Stimulated activated CD4-positive, alpha-beta T cell treated with anti-CD3 and anti-CD28 coated beads, Interleukin-12 subunit alpha, Interleukin-12 subunit beta, amount 100 ng/mL, for 24 hours (primary cell): ENCODE results near the gene TOR3A.
"Not testable (repeated sequence)": the region's sequence is repeated elsewhere in the genome, so short reads cannot be mapped to it uniquely, and the experiment has no call there.

ENCODE experiments used
- DNase-seq, 2 experiments: peaks; one replicate each; pipeline ENCODE4 v3.0.0-alpha.2; 2020; ENCODE audit warnings: low read depth in 2 of 2

Gene TOR3A, protein sequence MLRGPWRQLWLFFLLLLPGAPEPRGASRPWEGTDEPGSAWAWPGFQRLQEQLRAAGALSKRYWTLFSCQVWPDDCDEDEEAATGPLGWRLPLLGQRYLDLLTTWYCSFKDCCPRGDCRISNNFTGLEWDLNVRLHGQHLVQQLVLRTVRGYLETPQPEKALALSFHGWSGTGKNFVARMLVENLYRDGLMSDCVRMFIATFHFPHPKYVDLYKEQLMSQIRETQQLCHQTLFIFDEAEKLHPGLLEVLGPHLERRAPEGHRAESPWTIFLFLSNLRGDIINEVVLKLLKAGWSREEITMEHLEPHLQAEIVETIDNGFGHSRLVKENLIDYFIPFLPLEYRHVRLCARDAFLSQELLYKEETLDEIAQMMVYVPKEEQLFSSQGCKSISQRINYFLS

DNA sequence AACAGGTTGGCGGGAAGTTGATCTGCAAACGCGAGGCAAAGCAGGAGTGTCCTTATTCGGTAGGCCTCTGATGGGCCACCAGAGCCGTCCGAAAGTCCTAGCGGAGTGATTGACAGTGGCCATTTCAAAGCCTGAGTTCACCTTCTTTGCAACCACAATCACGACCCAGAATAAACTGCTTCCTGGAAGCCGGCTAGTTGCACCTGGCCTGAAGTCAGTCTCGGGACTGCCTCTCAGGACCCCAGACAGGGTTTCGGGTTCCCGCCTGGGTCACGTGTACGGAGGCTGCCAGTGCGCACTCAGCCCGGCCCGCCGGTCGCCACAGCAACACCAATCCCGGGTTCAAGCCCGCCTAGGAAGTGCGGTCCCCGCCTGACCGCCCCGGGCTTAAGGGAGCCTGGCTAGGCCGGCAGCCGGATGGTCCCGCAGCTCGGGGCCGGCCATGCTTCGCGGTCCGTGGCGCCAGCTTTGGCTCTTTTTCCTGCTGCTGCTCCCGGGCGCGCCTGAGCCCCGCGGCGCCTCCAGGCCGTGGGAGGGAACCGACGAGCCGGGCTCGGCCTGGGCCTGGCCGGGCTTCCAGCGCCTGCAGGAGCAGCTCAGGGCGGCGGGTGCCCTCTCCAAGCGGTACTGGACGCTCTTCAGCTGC lies at the start of gene TOR3A:
Gene TOR3A, plus strand, starts transcription at position 384 of the 646 bp plus-strand sequence. Its CDS starts 59 bp downstream, at position 443.
- DNase-seq: peak; percentile 64 to 83

DNA sequence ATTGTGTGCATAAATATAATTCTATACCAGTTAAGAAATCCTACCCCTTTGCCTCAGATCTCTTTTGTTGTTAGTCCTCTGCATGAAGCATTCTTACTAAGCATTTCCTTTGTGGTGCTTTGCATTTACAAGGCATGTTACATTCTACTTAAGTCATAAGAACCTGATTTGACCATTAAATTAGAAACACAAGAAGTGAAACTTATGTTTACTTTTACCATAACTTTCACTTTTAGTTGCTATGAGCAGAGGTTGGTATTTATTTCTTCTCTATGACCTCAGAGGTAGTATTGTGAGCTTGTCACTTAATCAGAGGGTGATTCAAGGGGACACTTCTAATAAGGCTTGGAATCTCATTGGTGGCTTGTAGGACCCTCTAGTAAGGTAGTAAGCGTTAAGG lies 47.1 kb upstream of the TOR3A start:
- DNase-seq: no peak

DNA sequence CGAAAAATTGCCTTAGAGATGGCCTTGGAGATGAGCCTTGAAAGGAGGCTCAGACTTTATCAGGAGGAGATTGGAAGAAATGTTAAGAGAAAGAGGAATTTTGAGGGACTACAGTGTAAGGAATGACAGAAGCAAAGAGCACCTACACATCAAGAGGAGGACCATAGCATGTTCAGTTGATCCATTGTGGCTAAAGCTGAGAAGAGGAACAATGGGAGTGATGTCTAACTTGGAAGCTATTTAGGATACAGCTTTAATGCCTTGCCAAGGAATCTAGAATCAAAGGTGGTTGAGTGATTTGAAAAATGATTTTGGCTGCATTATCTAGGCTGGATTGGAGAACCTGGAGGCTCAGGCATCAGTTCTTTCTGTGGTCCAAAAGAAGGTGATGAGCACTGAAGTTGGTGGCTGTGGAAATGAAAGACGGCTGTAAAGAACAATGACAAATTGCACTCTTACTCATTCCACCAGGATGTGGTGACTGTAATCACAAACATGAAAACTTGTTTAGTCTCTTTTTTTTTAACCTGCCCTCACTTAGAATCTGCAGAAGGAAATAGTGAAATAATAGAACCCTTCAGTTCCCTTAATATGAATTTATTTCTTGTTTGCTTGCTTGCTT lies 44.9 kb upstream of the TOR3A start:
- no peak for DNase-seq

DNA sequence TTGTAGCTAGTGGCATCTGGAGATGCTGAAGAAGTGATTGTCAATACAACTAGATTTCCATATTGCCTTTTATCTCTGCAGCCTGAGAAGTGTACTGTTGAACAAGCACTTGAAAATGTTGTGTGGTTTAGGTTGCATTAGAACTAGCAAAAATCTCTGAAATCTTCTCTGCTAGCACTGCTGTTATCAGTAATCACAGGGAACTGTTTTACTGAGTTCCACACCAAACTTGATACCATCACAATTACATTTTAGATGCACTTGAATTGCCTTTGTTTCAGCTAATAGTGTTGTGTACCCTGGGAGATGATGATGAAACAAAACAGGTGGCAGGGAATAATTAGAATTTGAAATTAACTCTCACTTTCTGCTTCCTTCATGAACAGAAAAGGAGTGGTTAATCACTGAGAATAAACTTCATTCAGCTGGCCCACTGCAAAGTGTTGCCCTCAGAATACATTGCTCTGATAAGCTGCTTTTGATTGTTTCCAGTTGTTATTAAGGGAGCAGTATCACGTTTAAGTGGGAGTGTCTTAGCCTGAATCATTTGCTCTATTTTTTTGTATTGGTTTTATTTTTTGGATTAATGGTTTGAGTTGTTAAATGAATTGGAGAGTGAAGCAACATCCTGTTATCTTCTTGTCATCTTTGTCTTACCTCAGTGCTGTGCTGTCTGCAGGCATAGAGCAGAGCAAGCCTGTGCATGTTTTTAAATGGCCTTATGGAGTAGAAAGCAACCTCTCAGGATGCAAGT lies 43.2 kb upstream of the TOR3A start:
- no peak for DNase-seq

DNA sequence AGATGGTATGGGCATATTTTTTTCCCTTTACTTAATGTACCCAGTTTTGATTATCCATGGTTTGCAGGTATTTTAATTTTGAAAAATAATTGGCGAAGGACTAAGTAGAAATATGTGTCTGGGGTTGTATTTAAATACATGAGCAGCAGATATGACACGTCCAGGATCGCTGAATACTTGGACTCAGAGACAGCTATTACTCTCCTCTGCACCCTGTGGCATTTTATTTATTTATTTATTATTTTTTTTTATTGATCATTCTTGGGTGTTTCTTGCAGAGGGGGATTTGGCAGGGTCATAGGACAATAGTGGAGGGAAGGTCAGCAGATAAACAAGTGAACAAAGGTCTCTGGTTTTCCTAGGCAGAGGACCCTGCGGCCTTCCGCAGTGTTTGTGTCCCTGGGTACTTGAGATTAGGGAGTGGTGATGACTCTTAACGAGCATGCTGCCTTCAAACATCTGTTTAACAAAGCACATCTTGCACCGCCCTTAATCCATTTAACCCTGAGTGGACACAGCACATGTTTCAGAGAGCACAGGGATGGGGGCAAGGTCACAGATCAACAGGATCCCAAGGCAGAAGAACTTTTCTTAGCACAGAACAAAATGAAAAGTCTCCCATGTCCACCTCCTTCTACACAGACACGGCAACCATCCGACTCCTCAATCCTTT lies 42.2 kb upstream of the TOR3A start:
- not testable (repeated sequence) for DNase-seq

DNA sequence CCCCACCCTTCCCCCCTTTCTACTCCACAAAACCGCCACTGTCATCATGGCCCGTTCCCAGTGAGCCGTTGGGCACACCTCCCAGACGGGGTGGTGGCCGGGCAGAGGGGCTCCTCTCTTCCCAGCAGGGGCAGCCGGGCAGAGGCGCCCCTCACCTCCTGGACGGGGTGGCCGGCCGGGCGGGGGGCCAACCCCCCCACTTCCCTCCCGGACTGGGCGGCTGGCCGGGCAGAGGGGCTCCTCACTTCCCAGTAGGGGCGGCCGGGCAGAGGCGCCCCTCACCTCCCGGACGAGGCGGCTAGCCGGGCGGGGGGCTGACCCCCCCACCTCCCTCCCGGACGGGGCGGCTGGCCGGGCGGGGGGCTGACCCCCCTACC lies 41.7 kb upstream of the TOR3A start:
- not testable (repeated sequence) for DNase-seq

DNA sequence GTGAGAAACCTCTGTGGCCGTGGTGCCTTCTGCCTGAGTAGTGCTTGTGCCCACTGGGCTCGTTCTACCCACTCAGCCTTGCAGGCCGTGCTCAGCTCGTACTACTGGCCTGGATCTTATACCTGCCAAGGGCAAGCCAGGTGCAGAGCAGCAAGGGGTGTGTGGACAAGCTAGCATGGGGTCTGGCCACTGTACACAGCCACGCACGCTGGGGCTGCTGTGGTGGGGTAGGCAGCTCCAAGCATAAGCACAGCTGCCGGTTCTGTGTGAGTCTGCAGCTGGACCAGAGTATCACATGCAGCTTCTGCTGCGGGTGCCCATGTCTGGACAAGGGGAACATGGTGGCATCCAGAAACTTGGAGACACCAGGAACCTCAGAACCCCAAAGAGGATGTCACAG lies 39.8 kb upstream of the TOR3A start:
- DNase-seq: no peak

DNA sequence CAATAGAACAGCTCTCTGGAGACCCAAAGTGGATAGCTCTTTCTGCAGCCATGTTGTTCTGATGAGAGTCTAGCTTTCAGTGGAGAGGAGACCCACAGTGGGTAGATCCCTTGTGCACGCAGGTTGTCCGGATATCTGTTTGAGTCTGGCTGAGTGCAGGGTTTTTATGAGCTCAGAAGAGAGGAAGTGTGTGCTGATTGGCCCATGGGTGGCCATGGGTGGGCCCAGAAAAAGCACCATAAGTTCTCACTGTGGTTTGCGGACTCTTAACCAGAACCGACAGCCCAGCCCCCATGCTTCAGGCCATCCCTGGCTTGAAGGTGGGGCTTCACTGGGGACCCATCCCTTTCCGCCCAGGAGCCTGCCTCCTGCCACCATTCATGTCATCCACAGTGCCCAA lies 39.2 kb upstream of the TOR3A start:
- DNase-seq: no peak

DNA sequence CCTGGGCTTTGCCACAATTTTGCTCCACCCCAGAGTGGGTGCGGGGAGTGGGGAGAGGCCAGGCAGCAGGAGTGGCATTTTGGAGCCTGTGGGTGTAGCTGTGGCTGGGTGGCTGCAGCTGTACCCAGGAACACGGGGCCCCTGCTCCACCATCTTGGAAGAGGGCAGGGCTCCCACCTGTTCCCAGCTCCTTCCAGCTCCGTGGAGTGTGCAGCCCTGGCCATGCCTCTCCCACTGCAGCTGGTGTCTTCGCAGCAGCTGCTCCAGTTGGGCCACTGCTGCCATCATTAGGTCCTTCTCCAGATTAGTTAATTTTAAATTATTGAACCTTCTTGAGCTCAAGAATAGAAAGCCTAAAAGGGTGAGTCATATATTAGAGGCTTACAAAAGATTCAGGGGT lies 38.6 kb upstream of the TOR3A start:
- no peak for DNase-seq

DNA sequence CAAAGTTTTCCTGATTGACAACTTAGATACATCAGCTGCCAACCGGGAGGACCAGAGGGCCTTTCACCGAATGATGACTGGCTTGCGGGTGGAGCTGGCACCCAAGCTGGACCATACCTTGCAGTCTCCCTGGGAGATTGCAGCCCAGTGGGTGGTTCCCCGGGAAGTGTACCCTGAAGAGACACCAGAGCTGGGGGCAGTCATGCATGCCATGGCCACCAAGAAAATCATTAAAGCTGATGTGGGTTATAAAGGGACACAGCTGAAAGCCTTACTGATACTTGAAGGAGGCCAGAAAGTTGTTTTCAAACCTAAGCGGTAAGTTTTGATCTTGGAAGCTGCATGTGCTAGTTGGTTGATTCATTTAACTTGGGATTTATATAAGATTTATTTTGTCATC lies 38.0 kb upstream of the TOR3A start:
- DNase-seq: no peak

DNA sequence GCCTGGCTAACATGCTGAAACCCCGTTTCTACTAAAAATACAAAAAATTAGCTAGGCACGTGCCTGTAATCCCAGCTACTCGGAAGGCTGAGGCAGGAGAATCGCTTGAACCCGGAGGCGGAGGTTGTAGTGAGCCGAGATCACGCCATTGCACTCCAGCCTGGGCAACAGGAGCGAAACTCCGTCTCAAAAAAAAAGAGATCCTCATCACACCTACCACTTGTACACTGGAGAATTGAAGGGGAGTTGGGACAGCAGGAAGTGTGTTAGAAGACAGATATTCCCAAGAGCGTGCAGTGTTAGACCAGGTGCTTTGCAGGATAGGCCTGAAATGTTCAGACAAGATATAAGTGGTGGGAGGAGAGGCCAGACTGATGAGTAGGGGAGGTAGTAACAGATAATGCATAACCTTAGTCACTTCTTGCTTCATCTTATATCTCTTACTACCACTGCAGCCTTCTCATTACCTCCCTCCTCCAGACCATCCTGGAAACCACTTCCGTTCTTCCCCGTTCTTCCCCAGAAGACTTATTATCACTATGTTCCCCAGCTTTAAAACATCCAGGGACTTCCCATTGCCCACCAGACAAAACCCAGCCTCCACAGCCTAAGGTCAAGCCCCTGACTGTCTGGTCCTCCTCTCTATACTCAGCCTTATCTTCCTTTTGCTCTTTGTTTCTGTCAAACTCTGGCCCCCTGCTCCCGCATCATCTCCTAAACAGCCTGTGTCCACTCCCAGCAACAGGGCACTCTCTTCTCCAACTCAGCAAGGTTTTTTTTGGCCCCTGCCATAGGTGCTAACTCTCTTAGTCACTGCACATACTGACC lies 34.8 kb upstream of the TOR3A start:
- no peak for DNase-seq

DNA sequence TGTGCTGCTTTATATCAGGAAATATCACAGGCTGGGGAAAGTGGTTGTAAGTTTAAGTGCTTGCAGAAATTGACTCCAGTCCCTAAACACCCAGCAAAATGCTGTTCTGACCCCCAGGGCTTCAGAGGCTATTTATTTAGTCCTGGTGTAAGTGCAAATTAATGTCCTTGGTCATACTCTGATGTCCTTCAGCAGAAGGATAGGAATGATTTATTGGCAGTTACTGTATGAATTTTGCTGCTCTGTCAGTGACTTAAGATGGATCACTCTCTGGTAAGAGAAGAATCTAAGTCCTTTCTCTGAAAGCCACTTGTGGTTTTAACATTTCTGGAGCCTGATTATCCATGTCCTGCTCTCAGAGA lies 34.3 kb upstream of the TOR3A start:
- DNase-seq: no peak

DNA sequence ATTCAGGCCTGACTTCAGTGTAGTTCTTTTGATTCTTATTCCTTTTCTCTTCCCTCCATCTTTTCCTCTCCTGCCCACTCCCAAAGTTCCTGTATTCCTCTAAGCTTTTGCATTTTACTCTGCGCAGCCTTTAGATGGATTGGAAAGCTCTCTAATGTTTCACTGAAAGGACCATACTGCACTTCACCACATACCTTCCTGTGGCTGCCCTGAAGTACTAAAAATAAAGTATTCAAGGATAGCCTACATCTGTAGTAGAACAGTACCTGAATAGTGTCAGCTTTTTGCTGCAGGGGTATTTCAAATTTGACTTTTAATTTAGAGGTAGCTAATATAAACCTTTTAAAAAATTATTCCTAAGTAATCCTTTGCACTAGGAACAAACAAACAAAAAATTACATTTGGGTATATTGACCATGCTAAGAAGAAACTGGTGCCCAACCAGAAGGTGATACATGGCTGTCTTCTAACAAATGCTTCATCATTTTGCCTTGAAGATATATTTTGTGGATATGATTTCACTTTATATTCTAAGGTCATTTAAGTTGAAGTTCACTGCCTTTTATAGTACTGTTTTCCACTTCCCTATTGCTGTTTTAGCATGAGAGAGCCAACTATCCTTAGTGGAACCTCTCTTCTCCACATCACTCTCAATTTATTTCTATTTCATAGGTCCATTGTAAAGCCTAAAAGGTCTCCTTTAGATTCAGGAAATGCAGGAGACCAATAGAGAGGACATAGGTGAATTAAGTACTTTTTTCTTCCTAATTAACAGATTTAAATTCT lies 33.3 kb upstream of the TOR3A start:
- no peak for DNase-seq

DNA sequence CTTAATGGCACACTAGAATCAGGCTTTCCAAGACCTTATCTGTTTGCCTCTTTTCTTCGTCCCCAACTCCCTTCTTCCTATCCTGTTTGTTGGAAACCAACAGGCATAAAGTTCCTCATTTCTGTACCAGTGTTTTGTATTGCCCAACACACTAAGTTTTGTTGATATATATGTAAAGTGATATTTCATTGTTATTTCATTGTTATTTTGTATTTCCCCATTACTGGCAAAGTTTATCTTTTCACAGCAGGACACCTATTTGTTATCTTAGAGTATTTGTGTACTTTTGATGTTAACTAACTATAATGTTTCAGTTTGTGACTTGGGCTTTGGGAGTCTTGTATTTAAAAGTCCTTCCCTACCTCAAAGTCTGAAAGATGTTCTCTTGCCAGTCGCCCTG lies 29.1 kb upstream of the TOR3A start:
- DNase-seq: no peak

DNA sequence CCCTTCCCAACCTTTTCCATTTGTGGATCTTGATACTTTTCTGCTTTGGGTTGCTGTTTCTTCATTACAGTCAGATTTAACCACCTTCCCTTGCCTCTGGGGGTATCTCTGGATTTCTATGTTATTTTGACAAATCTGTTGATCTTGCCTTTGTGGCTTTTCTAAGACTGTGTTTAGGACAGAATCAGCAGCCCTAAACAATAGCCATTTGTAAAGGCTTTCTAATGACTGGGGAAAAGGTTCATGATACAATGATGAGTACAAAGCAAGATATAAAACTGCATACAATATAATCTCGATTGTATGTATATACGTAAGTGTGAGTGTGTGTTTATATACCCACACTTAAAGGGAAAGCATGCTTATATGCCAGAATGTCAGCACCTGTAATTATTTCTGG lies 28.4 kb upstream of the TOR3A start:
- DNase-seq: no peak

DNA sequence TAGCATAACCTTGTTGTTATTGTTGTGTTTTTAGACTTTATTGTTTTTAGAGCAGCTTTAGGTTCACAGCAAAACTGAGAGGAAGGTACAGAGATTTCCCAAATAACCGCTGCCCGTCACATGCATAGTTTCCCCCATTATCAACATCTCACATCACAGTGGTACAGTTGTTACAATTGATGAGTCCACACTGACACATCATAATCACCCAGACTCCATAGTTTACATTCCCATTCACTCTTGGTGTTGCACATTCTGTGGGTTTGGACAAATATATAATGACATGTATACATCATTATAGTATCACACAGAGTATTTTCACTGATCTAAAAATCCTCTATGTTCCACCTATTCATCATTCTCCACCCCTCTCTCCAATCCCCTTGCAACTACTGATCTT lies 25.9 kb upstream of the TOR3A start:
- DNase-seq: no peak

DNA sequence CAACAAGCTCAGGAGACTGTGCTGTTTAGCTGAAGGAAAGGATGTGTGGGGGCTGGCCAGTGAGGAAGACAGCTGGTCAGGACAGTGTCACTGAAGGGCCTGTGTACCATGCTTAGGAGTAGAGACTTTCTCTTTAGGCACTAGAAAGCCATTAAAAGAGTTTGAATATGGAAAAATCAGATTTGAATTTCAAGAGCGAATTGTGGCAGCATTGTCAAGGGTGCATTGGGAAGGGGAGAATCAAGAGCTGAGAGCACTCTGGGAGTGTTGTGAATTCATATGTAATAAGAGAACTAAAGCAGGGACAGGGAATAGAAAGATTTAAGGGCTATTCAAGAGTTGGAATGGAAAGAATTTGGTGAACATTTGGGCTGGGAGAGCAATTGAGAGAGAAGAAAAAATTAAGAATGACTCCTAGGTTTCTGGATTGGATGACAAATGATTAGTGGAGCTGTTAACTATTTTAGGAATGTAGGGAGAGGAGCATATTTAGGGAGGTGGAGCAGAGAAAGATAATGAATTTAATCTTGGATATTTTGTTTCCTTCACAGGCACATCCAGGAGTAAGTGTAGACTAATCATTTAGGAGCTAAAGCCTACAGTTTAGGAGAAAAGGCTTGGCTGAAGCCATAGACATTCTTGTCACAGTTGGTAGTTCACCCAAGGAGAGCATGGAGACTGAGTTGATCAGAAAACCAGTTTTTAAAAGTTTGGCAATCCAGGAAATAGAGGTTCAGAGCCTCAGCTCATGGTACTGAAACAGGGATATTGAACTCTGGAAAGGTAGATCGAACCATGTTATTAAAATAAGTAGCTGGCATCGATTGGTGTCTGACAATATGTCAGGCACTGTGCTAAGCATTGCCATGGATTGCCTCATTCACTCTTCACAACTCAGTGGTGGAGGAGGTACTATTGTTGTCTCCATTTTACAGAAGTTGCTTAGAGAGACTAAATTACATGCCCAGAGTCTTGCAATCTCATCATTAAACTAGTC lies 23.1 kb upstream of the TOR3A start:
- DNase-seq: no peak

DNA sequence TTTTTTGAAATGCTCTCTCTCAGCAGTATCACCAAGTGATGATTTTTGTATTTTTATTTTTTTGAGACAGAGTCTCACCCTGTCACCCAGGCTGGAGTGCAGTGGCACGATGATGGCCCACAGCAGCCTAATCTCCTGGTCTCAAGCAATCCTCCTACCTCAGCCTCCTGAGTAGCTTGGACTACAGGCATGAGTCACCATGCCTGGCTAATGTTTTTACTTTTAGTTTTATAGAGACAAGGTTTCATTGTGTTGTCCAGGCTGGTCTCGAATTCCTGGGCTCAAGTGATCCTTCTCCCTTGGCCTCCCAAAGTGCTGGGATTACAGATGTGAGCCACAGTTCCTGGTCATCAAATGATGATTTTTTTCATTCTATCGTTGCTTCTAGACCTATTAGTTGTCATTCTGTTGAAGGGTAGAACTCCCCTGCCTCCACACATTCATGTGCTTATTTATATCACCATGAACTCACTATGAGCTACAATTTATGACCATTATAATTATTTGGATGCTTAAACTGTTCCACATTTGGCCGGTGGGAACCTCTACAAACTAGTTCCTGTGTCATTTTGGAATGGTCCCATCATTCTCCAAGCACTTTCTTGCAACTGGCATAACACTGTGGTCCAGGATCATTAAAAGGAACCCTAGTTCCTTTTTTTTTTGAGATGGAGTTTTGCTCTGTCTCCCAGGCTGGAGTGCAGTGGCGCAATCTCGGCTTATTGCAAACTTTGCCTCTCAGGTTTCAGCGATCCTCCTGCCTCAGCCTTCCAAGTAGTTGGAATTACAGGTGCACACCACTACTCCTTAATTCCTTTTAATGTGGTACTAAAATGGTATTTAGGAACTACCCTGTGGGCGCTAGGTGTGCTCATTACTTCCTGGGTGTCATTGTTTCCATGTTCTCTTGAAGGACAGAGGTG lies 20.2 kb upstream of the TOR3A start:
- DNase-seq: no peak
